CD14-positive monocyte (primary cell): ENCODE measurements around the gene ACOT11. TPM values are rescaled to one million over a fixed set of nuclear protein-coding genes. Genes with fewer than 3 reads are reported as not detected.

Experiments used
- DNase-seq, 3 donors: peaks; one replicate each; pipeline ENCODE4 v3.0.0-alpha.2; 2011 to 2022
- H2AFZ ChIP-seq: 2 replicates; pipeline ENCODE4 v1.6.0; 2012; ENCODE audit warnings: mild to moderate bottlenecking, low read depth, low read length, inconsistent platforms; ENCODE audit not compliant: insufficient read depth, poor library complexity, severe bottlenecking
- H3K27ac ChIP-seq, 2 donors: 1 replicate in 1 of 2; 2 replicates in 1 of 2; pipeline ENCODE4 v1.5.1; 2012 to 2013; ENCODE audit warnings: low read length in 2 of 2, control low read depth in 1 of 2, inconsistent platforms in 1 of 2, low read depth in 1 of 2, mild to moderate bottlenecking in 1 of 2
- H3K27me3 ChIP-seq, 2 donors: one replicate each; pipeline versions ENCODE4 v1.6.0 to v1.6.1; 2011 to 2013; ENCODE audit warnings: low read length in 2 of 2; ENCODE audit not compliant: control insufficient read depth in 2 of 2, insufficient read depth in 2 of 2
- H3K36me3 ChIP-seq, 2 donors: replicated peaks in 1 of 2; 1 replicate in 1 of 2; 2 replicates in 1 of 2; pipeline versions ENCODE4 v1.5.1 to v1.6.1; 2012 to 2013; ENCODE audit warnings: low read length in 2 of 2, control low read depth in 1 of 2, inconsistent platforms in 1 of 2, mild to moderate bottlenecking in 1 of 2; ENCODE audit not compliant: insufficient read depth in 2 of 2, control insufficient read depth in 1 of 2
- H3K4me1 ChIP-seq, 2 donors: 1 replicate in 1 of 2; 2 replicates in 1 of 2; pipeline versions ENCODE4 v1.5.1 to v1.6.1; 2012 to 2013; ENCODE audit warnings: low read length in 2 of 2, control low read depth in 1 of 2, inconsistent platforms in 1 of 2, mild to moderate bottlenecking in 1 of 2, moderate library complexity in 1 of 2; ENCODE audit not compliant: insufficient read depth in 2 of 2, control insufficient read depth in 1 of 2
- H3K4me2 ChIP-seq: replicated peaks from 2 replicates; pipeline ENCODE3; 2012; ENCODE audit warnings: low read length, moderate library complexity, mild to moderate bottlenecking; ENCODE audit not compliant: poor library complexity, severe bottlenecking; ENCODE audit errors: extremely low read depth
- H3K4me3 ChIP-seq, 3 experiments: fragments of 200-600 bp in 1 of 3; sonication (generic) in 1 of 3; replicated peaks in 1 of 3; 1 replicate in 2 of 3; 2 replicates in 1 of 3; pipeline ENCODE4 v1.5.1; 2011 to 2013; ENCODE audit warnings: low read length in 3 of 3, mild to moderate bottlenecking in 3 of 3, control low read depth in 2 of 3, low read depth in 2 of 3, inconsistent platforms in 1 of 3, moderate library complexity in 1 of 3
- H3K79me2 ChIP-seq: 2 replicates; pipeline ENCODE4 v1.6.0; 2012; ENCODE audit warnings: mild to moderate bottlenecking, control low read depth, inconsistent platforms, low read length, moderate library complexity; ENCODE audit not compliant: insufficient read depth
- H3K9ac ChIP-seq: 2 replicates; pipeline ENCODE4 v1.6.0; 2017; ENCODE audit warnings: low read length, mild to moderate bottlenecking; ENCODE audit not compliant: insufficient read depth, poor library complexity, severe bottlenecking
- H3K9me3 ChIP-seq, 2 donors: replicated peaks in 1 of 2; 1 replicate in 1 of 2; 2 replicates in 1 of 2; pipeline versions ENCODE4 v1.5.1 to v1.6.1; 2012 to 2013; ENCODE audit warnings: low read length in 2 of 2, control low read depth in 1 of 2; ENCODE audit not compliant: control insufficient read depth in 1 of 2, insufficient read depth in 1 of 2
- H4K20me1 ChIP-seq: 2 replicates; pipeline ENCODE4 v1.6.0; 2012; ENCODE audit warnings: mild to moderate bottlenecking, low read length, control low read depth, moderate library complexity; ENCODE audit not compliant: insufficient read depth
- H3K27ac Mint-ChIP-seq, 7 donors: one replicate each; pipeline ENCODE4 v1.8.0; 2020; ENCODE audit warnings: mild to moderate bottlenecking in 7 of 7, mixed read lengths in 7 of 7, moderate library complexity in 6 of 7, inconsistent platforms in 2 of 7
- H3K27me3 Mint-ChIP-seq, 3 donors: one replicate each; pipeline ENCODE4 v1.8.0; 2021 to 2022; ENCODE audit warnings: low read depth in 3 of 3, mild to moderate bottlenecking in 3 of 3, mixed read lengths in 3 of 3, moderate library complexity in 3 of 3, inconsistent platforms in 1 of 3
- H3K36me3 Mint-ChIP-seq, 2 donors: one replicate each; pipeline ENCODE4 v1.8.0; 2020; ENCODE audit warnings: mixed read lengths in 2 of 2, inconsistent platforms in 1 of 2, mild to moderate bottlenecking in 1 of 2
- H3K4me1 Mint-ChIP-seq: one replicate; pipeline ENCODE4 v1.8.0; 2020; ENCODE audit warnings: mild to moderate bottlenecking, mixed read lengths
- H3K4me3 Mint-ChIP-seq, 2 donors: one replicate each; pipeline ENCODE4 v1.8.0; 2020; ENCODE audit warnings: mild to moderate bottlenecking in 2 of 2, mixed read lengths in 2 of 2, moderate library complexity in 1 of 2
- H3K9me3 Mint-ChIP-seq, 7 donors: one replicate each; pipeline ENCODE4 v1.8.0; 2020 to 2022; ENCODE audit warnings: mixed read lengths in 7 of 7, mild to moderate bottlenecking in 6 of 7, moderate library complexity in 6 of 7, inconsistent platforms in 2 of 7
- WGBS: methylation state at CpG from one replicate; pipeline ENCODE4 v1.1.5; 2013; ENCODE audit warnings: missing lambda C conversion rate; ENCODE audit not compliant: insufficient coverage; 5-methylcytosine and 5-hydroxymethylcytosine counted together
- intact Hi-C, 2 donors: fragments of 100-400 bp; cut with micrococcal nuclease; formaldehyde crosslinking; loops; one replicate each; pipeline versions ENCODE4 v1.15.0 to v1.15.1; 2023
- polyA plus RNA-seq, 3 donors: library from polyadenylated mRNA; depleted of rRNA in 1 of 3; unstranded in 2 of 3; stranded (reverse) in 1 of 3; fragments of 300-500 nt in 2 of 3; fragments of >200 nt in 1 of 3; fragmentation: Illumina TruSeq in 2 of 3; gene quantifications; 1 replicate in 2 of 3; 2 replicates in 1 of 3; pipeline ENCODE4 v1.2.3, GENCODE V29; 2012 to 2021
- TF ChIP-seq, protein P1 (sequence below): fragments of 200-600 bp; IDR thresholded peaks from one replicate; pipeline ENCODE4 v1.8.0; 2022; ENCODE audit warnings: antibody characterized with exemption, mild to moderate bottlenecking

The ACOT11 gene
- polyA plus RNA-seq, 3 donors = 0.18 to 2.1 (median 0.79) TPM

DNA sequence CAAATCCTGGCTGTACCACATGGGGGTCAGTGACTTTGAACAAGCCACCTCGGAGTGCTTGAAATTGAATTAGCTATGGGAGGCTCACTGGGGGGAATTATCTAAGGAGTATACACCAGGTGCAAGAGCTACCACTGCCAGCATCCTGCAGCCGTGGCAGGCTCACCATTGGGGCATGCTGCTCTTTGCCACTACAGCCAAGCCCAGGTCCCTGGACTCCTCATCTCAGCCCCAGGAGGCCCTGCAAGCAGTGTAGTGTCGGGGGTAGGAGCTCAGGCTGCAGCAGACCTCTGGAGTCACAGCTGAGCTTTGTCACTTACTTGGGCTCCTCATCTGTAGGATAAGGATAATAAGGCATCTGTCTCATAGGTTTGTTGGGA lies 35.3 kb downstream of the ACOT11 start:
- WGBS = 86% methylated on average over 2 of the region's 3 CpGs
- intact Hi-C loops = no loop called here
- no peak overlapping the region for H3K27ac ChIP-seq
- H3K9ac ChIP-seq = no peak overlapping the region
- no peak for DNase-seq
- H3K27me3 Mint-ChIP-seq = peaks cover 0 to 4% (median 0%) of the 10 kb centered on the region in 3 donors
- H3K4me2 ChIP-seq = no peak overlapping the region
- no peak overlapping the region for H3K4me3 Mint-ChIP-seq
- TF ChIP-seq, protein P1, sequence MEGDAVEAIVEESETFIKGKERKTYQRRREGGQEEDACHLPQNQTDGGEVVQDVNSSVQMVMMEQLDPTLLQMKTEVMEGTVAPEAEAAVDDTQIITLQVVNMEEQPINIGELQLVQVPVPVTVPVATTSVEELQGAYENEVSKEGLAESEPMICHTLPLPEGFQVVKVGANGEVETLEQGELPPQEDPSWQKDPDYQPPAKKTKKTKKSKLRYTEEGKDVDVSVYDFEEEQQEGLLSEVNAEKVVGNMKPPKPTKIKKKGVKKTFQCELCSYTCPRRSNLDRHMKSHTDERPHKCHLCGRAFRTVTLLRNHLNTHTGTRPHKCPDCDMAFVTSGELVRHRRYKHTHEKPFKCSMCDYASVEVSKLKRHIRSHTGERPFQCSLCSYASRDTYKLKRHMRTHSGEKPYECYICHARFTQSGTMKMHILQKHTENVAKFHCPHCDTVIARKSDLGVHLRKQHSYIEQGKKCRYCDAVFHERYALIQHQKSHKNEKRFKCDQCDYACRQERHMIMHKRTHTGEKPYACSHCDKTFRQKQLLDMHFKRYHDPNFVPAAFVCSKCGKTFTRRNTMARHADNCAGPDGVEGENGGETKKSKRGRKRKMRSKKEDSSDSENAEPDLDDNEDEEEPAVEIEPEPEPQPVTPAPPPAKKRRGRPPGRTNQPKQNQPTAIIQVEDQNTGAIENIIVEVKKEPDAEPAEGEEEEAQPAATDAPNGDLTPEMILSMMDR = no peak
- H2AFZ ChIP-seq = no peak overlapping the region
- H3K9me3 Mint-ChIP-seq = no peaks in the 10 kb centered on the region
- peaks cover 5 to 6% of the 10 kb centered on the region in 2 donors for H3K36me3 Mint-ChIP-seq
- no peaks in the 10 kb centered on the region for H3K27me3 ChIP-seq
- no peaks in the 10 kb centered on the region for H3K4me1 ChIP-seq
- no peaks in the 10 kb centered on the region for H3K9me3 ChIP-seq
- H3K4me1 Mint-ChIP-seq = no peaks in the 10 kb centered on the region
- H3K4me3 ChIP-seq = no peak overlapping the region
- H4K20me1 ChIP-seq = no peaks in the 10 kb centered on the region
- H3K27ac Mint-ChIP-seq = no peak overlapping the region
- H3K79me2 ChIP-seq = no peaks in the 10 kb centered on the region
- no peaks in the 10 kb centered on the region for H3K36me3 ChIP-seq

DNA sequence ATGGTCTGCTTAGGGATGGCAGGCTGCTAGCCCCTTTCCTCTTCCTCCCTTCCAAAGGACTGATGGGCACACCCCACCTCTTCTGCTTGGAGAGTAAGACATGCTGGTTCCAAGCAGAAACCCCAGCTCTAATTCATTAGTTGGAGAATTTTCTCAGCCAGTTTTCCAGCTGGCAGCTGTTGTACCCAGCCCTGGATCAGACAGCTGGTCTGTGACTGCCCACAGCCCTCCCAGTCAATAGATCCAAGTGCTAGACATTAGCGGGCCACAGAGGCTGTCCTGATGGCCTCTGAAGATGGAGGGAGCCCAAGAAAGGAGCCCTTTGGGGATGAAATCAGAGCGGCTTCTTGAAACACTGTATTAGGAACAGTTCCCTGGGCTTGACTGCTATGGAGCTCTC lies 35.8 kb downstream of the ACOT11 start:
- Histone ChIP-seq H3K36me3 (no peaks in the 10 kb centered on the region), H4K20me1 (no peaks in the 10 kb centered on the region), H2AFZ (no peak overlapping the region), H3K4me3 (no peak overlapping the region), H3K4me1 (no peaks in the 10 kb centered on the region), H3K27ac (no peak overlapping the region), H3K79me2 (no peaks in the 10 kb centered on the region), H3K27me3 (no peaks in the 10 kb centered on the region), H3K9me3 (no peaks in the 10 kb centered on the region), H3K9ac (no peak overlapping the region), H3K4me2 (no peak overlapping the region)
- peaks cover 0 to 4% (median 0%) of the 10 kb centered on the region in 3 donors for H3K27me3 Mint-ChIP-seq
- H3K36me3 Mint-ChIP-seq = peaks cover 5 to 6% of the 10 kb centered on the region in 2 donors
- TF ChIP-seq, protein P1 = no peak
- DNase-seq = no peak
- H3K9me3 Mint-ChIP-seq = no peaks in the 10 kb centered on the region
- WGBS = 89% methylated on average over 2 of the region's 2 CpGs
- intact Hi-C loops = no loop called here
- no peak overlapping the region for H3K4me3 Mint-ChIP-seq
- H3K4me1 Mint-ChIP-seq = no peaks in the 10 kb centered on the region
- peak overlapping the region in 1 of 7 donors; percentile 62 for H3K27ac Mint-ChIP-seq
